ENCODE measurements around the gene EFEMP1.

GRCh38 chr2:55843096-55843993 is 80.2 kb downstream of the EFEMP1 start:
- TF ChIP-seq CTCF (IDR thresholded peaks at IDR 0.05; ENCODE audit: borderline replicate concordance, extremely low read depth, low read length, poor library complexity, severe bottlenecking) (no peak), EZH2 (IDR thresholded peaks at IDR 0.05; ENCODE audit: borderline replicate concordance, low read depth, low read length, severe bottlenecking) (no peak)

Data from DND-41 (cell line).